ENCODE results near the gene ZPLD1.

DNA sequence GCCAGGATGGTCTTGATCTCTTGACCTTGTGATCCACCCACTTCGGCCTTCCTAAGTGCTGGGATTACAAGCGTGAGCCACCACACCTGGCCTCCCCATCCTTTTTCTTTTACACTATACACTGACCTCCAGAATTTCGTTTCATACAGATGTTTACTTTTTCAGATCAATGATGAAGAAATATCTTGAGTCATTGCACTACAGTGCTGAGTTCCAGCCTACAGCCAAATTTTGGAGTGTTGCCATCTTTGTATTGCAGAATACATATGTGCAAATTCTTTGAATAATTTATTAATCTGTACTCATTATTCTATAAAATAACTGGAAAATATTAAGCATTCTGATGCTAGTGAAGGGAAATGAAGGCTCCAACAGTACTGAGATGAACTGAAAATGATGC is 12.5 kb downstream of the ZPLD1 start:
- TF ChIP-seq, protein P1, sequence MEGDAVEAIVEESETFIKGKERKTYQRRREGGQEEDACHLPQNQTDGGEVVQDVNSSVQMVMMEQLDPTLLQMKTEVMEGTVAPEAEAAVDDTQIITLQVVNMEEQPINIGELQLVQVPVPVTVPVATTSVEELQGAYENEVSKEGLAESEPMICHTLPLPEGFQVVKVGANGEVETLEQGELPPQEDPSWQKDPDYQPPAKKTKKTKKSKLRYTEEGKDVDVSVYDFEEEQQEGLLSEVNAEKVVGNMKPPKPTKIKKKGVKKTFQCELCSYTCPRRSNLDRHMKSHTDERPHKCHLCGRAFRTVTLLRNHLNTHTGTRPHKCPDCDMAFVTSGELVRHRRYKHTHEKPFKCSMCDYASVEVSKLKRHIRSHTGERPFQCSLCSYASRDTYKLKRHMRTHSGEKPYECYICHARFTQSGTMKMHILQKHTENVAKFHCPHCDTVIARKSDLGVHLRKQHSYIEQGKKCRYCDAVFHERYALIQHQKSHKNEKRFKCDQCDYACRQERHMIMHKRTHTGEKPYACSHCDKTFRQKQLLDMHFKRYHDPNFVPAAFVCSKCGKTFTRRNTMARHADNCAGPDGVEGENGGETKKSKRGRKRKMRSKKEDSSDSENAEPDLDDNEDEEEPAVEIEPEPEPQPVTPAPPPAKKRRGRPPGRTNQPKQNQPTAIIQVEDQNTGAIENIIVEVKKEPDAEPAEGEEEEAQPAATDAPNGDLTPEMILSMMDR (conservative IDR thresholded peaks at IDR 0.05; ENCODE audit: low read depth, low read length) = no peak
- no peak for TF ChIP-seq EZH2phosphoT487 (IDR thresholded peaks at IDR 0.05; ENCODE audit: borderline replicate concordance, low read length)
